ENCODE results near the gene C1orf141. TPM values are rescaled to one million over a fixed set of nuclear protein-coding genes. Genes with fewer than 3 reads are reported as not detected.

Gene C1orf141
- total and polyA plus RNA-seq, 2 donors (not counting 1 experiment from before 2014, with no cell fraction given) = not detected

GRCh38 chr1:67094191-67094590 lies 40.6 kb downstream of the C1orf141 start:
- DNase-seq = no peak
- Histone ChIP-seq H3K4me3 (ENCODE audit: control extremely low read depth in 1 of 5, extremely low read depth in 1 of 5, insufficient read depth in 1 of 5, low read depth in 2 of 5, low read length in 4 of 5) (no peak overlapping the region), H3K9me3 (ENCODE audit: control extremely low read depth in 1 of 3, control insufficient read depth in 2 of 3, insufficient read depth in 1 of 3, low read length in 2 of 3) (peaks cover 0 to 3% (median 2%) of the 10 kb centered on the region in 3 donors), H3K4me2 (replicated peaks; ENCODE audit: low read depth, low read length, poor library complexity, severe bottlenecking) (no peak overlapping the region), H3K79me2 (ENCODE audit: control insufficient read depth, insufficient read depth, low read length) (no peaks in the 10 kb centered on the region), H2AFZ (ENCODE audit: insufficient read depth, low read depth, low read length, poor library complexity, severe bottlenecking) (no peak overlapping the region), H4K20me1 (ENCODE audit: control insufficient read depth, insufficient read depth, low read length, poor library complexity, severe bottlenecking) (no peaks in the 10 kb centered on the region), H3K9ac (ENCODE audit: low read length) (no peak overlapping the region), H3K27me3 (replicated peaks in 1 of 4; ENCODE audit: control extremely low read depth in 1 of 4, control insufficient read depth in 3 of 4, insufficient read depth in 4 of 4, low read length in 3 of 4) (no peaks in the 10 kb centered on the region), H3K27ac (ENCODE audit: low read length in 2 of 2) (no peak overlapping the region), H3K36me3 (replicated peaks in 1 of 2; ENCODE audit: control extremely low read depth in 1 of 2, control insufficient read depth in 1 of 2, extremely low read depth in 1 of 2, insufficient read depth in 2 of 2, low read length in 1 of 2) (no peaks in the 10 kb centered on the region), H3K4me1 (ENCODE audit: control insufficient read depth in 2 of 2, insufficient read depth in 2 of 2, low read length in 2 of 2) (no peaks in the 10 kb centered on the region)
- Mint-ChIP-seq H3K27me3 (no peaks in the 10 kb centered on the region), H3K4me3 (no peak overlapping the region), H3K27ac (no peak overlapping the region), H3K9me3 (ENCODE audit: insufficient read depth) (no peaks in the 10 kb centered on the region), H3K4me1 (no peaks in the 10 kb centered on the region)
- intact Hi-C loops (cut with micrococcal nuclease) = no loop called here
- WGBS (ENCODE audit: insufficient coverage) = 100% methylated on average over 1 of the region's 2 CpGs
- ChIA-PET POLR2A (no interaction called here), CTCF (interaction anchor here (3.0 kb wide), 1 partner anchor 55 kb away, joined by 7 read pairs; no protein-coding TSS in a partner anchor)
- TF ChIP-seq CTCF (IDR thresholded peaks at IDR 0.05) (no peak), EZH2 (IDR thresholded peaks at IDR 0.05; ENCODE audit: borderline replicate concordance, insufficient read depth, low read depth, low read length, poor library complexity, severe bottlenecking) (no peak)
- no peak for ATAC-seq (ENCODE audit: low read depth)

- H3K9me3 Mint-ChIP-seq (ENCODE audit: insufficient read depth) = no peaks in the 10 kb centered on the region
- no peaks in the 10 kb centered on the region for H3K27me3 ChIP-seq (replicated peaks in 1 of 4; ENCODE audit: control extremely low read depth in 1 of 4, control insufficient read depth in 3 of 4, insufficient read depth in 4 of 4, low read length in 3 of 4)
- H3K4me3 Mint-ChIP-seq = no peak overlapping the region
- H3K79me2 ChIP-seq (ENCODE audit: control insufficient read depth, insufficient read depth, low read length) = no peaks in the 10 kb centered on the region
- H3K9ac ChIP-seq (ENCODE audit: low read length) = no peak overlapping the region
- no peaks in the 10 kb centered on the region for H3K4me1 Mint-ChIP-seq
- no peak overlapping the region for H3K27ac ChIP-seq (ENCODE audit: low read length in 2 of 2)
- POLR2A ChIA-PET = no interaction called here
- WGBS (ENCODE audit: insufficient coverage) = no CpG with 5 or more reads among the region's 1 CpG
- no peaks in the 10 kb centered on the region for H3K27me3 Mint-ChIP-seq
- no peaks in the 10 kb centered on the region for H3K4me1 ChIP-seq (ENCODE audit: control insufficient read depth in 2 of 2, insufficient read depth in 2 of 2, low read length in 2 of 2)
- TF ChIP-seq CTCF (IDR thresholded peaks at IDR 0.05) (no peak), EZH2 (IDR thresholded peaks at IDR 0.05; ENCODE audit: borderline replicate concordance, insufficient read depth, low read depth, low read length, poor library complexity, severe bottlenecking) (no peak)
- intact Hi-C loops (cut with micrococcal nuclease) = no loop called here
- H3K4me2 ChIP-seq (replicated peaks; ENCODE audit: low read depth, low read length, poor library complexity, severe bottlenecking) = no peak overlapping the region
- ATAC-seq (ENCODE audit: low read depth) (no peak), DNase-seq (no peak)
- no peaks in the 10 kb centered on the region for H3K36me3 ChIP-seq (replicated peaks in 1 of 2; ENCODE audit: control extremely low read depth in 1 of 2, control insufficient read depth in 1 of 2, extremely low read depth in 1 of 2, insufficient read depth in 2 of 2, low read length in 1 of 2)
- H2AFZ ChIP-seq (ENCODE audit: insufficient read depth, low read depth, low read length, poor library complexity, severe bottlenecking) = no peak overlapping the region
- peaks cover 0 to 4% (median 2%) of the 10 kb centered on the region in 3 donors for H3K9me3 ChIP-seq (ENCODE audit: control extremely low read depth in 1 of 3, control insufficient read depth in 2 of 3, insufficient read depth in 1 of 3, low read length in 2 of 3)
- no peaks in the 10 kb centered on the region for H4K20me1 ChIP-seq (ENCODE audit: control insufficient read depth, insufficient read depth, low read length, poor library complexity, severe bottlenecking)
- no peak overlapping the region for H3K4me3 ChIP-seq (ENCODE audit: control extremely low read depth in 1 of 5, extremely low read depth in 1 of 5, insufficient read depth in 1 of 5, low read depth in 2 of 5, low read length in 4 of 5)
- H3K27ac Mint-ChIP-seq = no peak overlapping the region
- CTCF ChIA-PET = interaction anchor here (1.5 kb wide), 1 partner anchor 59 kb away, joined by 3 read pairs; no protein-coding TSS in a partner anchor
These were observed 45.0 kb downstream of the C1orf141 start for GRCh38 chr1:67089685-67090208.

All from B cell (primary cell).